Activated T-cell treated with anti-CD3 and anti-CD28 coated beads, Interleukin-2, amount 50 U/mL, for 1 hour (primary cell): ENCODE data around the gene CDH4.

Experiments used
- DNase-seq: peaks from one replicate; pipeline ENCODE4 v3.0.0-alpha.2; 2020

CDH4 gene

DNA sequence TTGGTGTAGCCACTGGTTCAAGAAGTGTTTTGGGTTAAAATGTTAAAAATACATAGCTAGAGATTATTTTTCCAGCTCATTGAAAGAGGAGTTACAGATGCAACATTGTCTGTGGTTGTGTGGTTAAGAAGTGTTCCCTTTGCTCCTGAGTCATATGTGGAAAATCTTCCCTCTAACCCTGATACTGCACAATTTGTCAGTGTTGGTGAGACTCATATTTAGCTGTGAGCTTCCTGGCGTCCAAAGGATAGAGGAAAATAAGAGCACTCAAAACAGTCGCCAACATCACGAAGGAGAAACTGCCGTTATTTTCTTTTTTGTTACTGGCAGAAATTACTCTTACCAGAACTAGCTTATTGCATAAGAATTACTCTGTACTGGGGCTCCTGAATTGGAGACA, 250.4 kb downstream of the CDH4 start:
- no peak for DNase-seq

- DNase-seq: no peak
Measured at GRCh38 chr20:61503106-61503505, 251.0 kb downstream of the CDH4 start.

GRCh38 chr20:61505508-61505907, 253.4 kb downstream of the CDH4 start:
- no peak for DNase-seq

DNA sequence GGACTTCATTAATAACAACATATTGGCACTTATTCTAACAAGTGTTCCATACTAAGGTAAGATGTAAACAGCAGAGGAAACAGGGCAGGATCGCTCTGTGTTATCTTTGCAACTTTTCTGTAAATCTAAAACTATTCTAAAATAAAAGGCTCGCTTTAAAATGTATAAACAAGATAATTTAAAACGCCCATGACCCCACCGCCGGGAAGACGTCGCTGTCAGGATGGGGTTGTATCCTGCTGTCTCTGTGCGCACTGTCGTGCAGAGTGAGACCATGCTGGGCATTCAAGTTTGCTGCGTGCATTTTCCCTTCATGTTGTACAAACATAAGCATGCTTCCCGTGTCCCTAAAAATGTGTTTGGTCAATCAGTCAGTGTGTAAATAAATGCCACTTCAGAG, 255.7 kb downstream of the CDH4 start:
- no peak for DNase-seq

- DNase-seq: no peak
Measured at GRCh38 chr20:61508301-61509096, 256.4 kb downstream of the CDH4 start.

DNA sequence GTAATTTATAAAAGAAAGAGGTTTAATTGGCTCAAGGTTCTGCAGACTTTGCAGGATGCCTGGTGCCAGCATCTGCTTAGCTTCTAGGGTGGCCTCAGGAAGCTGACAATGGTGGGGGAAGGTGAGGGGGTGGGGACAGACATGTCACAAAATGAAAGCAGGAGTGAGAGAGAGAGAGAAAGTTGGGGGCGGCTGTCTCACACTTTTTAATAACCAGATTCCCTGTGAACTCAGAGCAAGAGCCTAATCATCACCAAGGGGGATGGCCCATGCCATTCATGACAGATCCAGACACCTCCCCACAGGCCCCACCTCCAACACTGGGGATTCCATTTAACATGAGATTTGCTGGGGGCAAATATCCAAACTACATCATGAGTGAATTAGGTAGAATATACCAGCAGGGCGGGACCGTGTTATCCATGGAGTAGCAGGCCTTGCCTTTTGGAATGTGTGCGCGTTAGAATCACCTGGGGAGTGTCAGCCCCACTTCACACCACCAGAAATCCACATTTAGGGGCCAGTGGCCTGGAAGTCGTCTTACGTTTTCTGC, 258.8 kb downstream of the CDH4 start:
- no peak for DNase-seq

DNA sequence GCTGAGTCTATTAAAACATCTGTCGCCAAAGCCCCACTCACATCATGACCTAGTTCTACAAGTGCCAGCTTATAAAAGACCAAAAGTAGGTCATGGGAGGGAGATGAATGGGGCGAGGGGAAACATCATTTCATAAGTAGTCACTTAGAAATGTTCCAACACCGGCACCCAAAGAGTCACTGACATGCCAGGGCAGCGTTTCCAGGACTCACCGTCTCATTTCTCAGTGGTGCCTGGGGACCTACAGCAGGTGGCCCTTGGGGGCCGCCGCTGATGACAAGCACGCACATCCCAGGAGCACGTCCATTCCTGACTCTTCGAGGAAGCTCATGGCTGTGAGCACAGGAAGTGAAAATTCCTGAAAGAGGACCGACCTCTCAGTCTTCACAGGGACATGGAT, 260.4 kb downstream of the CDH4 start:
- no peak for DNase-seq

DNA sequence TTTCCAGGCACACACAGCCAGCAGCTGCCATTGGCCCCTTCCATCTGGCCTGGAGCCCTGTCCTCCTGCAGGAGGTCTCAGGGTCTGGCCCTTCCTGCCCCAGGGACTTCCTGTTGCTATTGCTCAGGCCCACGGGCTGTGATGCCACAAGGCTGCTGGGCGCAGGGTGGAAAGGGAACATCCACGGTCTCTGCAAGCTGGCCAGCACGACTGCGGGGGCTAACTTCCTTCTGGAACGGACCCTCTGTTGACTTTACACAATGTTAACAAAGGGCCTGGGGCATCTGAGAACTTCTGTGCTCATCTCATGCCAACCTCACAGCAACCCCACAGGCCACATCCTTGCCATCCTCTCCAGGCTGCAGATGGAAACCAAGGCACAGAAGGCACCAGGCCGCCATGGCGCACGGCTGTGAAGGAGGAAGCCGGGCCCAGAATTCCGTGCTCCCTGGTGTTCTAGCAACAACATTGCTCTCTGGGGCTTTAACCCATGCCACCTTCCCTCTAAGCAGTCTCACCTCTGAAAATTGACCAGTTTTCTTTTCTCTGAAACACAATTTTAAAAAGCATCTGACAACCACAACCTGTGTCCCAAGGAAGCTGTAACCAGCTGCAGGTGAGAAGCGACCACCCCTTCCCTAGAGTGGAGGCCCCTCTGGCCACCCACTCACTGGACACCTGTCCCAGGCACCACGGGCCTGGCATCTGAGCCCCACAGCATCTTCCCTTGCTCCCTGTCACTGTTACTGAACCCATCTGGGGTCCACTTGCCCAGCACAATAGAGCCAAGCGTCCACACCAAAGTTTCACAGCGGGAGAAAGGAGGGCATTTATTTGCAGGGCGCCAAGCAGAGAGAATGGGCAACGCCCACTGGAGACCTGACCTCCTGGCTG, 261.3 kb downstream of the CDH4 start:
- DNase-seq: no peak

DNA sequence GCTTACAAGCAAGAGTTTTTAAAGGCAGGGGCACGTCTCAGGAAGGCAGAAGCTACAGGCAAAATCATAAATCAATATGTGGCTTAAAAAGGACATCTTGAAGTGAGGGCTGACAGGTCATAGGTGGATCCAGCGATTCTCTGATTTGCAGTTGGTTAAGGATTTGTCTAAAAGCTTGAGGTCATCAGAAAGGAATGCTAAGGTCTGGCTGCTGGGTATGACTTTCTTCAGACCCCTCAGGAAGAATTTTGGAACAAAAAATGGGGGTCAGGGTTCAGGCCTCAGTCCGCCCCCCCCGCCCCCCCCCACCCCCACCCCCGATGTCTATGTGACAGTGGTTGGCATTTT, 261.9 kb downstream of the CDH4 start:
- DNase-seq: no peak

DNA sequence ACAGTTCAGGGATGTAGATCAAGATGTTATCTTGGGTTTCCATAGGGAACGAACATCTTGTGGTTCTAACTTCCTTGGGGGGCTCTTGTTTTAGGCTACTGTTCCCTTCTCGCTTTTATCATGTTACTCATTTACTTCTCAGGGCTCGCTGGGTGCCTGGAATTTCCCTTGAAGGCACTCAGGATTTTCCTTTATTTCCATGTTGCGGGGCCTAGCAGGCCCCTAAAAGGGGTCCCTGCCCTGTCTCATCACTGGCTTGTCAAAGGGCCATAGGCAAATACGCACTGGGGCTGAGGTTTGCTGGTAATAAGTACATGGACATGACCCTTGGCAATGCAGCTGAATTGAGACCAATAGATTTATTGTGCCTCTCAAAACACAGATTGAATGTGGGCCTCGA, 262.3 kb downstream of the CDH4 start:
- no peak for DNase-seq

GRCh38 chr20:61514805-61515505, 262.9 kb downstream of the CDH4 start:
- no peak for DNase-seq

DNA sequence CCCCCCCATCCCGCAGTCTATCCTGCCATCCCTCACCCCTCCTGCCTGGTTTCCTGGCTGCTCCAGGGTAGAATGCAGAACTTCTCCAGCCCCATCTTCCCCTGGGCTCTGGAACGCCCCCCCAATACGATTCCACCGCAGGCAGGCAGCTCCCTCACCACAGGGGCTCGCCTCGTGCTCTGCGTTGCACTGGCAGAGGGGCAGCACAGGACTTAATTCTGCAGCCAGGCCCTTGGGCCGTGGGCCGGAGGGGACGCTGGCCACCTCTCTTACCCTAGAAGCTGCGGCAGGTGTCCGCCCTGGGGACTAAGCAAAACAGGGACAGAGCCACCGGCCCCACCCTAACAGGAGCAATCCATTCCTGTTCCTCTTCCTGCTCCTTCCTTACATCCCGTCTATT, 263.9 kb downstream of the CDH4 start:
- DNase-seq: no peak

DNA sequence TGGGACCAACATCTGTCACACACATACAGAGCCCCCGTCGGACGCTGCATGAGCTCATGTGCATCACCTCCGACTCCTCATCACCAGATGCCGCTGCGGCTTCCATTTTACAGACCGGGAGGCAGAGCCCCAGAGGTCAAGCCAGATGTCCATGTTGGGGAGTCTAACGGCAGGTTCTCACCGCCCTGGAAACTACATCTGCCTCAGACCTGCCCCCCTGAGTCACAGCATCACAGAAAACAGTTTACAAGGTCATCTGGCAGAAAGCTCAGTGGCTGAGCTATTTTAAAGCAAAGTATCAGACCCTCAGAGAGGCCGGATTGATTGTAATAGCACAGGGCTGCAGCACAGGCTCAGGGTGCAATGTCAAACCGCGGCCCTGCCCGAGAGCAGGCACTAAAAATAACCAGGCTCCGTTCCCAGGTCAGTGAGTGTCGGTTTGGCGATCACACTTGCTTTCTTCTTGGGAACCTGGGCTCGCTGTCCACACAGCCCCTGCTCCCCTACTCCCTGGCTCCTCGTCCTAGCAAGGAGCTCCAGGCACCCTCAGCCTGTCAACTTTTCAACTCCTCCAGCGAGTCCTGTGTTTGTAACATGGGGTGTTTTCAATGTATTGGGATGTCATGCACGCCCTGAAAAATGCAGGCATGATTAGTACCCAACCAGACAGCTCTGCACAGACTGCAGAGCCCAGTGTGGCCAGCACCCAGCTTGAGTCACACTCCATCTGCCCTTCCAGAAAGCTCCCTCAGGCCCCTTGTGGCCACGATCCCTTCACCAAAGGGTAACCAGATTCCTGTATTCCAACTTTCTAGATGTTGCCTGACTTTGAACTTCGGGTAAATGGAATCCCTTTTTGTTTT, 264.5 kb downstream of the CDH4 start:
- no peak for DNase-seq

- DNase-seq: no peak
Measured at GRCh38 chr20:61517419-61517818, 265.4 kb downstream of the CDH4 start.

DNA sequence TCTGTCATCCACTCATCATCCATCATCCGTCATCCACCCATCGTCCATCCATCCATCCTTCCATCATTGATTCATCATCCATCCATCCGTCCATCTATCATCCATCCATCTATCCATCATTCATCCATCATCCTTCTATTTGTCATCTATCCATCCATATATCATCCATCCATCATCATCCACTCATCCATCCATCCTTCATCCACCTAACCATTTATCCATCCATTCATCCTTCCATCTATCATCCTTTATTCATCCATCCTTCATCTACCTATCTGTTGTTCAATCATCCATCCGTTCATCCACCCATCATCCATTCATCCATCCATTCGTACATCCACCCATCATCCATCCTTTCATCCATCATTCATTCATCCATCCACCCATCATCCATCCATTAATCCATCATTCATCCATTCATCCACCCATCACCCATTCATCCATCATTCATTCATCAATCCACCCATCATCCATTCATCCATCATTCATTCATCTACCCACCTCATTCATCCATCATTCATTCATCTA, 266.4 kb downstream of the CDH4 start:
- no peak for DNase-seq

GRCh38 chr20:61519488-61519887, 267.4 kb downstream of the CDH4 start:
- DNase-seq: no peak

GRCh38 chr20:61520076-61520892, 268.2 kb downstream of the CDH4 start:
- DNase-seq: no peak

DNA sequence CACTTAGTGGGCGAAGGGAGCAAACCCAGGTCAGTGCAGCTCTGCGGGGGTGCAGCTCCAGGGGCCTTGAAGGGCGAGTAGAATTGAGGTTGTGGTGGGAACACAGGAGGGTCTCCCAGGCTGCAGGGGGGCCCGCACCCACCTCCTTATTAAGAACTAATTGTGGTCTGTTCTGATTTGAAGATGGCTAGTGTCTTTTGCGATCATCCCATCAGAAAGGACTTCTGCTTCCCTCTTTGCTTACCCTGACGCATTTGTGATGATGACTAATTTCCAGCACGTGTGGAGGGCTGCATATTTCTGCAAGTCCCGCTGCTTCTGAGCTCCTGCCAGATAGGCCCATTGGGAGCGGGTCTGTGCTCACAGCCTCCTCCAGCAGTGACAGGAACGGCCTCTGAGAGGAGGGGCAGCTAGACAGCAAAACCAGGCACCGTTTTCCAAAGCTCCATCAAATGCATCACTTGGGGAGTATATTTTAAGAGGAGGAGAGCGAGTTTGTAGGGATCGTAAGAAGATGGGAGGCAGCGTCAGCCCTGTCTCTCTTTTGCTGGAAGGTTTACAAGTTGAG, 268.9 kb downstream of the CDH4 start:
- no peak for DNase-seq

DNA sequence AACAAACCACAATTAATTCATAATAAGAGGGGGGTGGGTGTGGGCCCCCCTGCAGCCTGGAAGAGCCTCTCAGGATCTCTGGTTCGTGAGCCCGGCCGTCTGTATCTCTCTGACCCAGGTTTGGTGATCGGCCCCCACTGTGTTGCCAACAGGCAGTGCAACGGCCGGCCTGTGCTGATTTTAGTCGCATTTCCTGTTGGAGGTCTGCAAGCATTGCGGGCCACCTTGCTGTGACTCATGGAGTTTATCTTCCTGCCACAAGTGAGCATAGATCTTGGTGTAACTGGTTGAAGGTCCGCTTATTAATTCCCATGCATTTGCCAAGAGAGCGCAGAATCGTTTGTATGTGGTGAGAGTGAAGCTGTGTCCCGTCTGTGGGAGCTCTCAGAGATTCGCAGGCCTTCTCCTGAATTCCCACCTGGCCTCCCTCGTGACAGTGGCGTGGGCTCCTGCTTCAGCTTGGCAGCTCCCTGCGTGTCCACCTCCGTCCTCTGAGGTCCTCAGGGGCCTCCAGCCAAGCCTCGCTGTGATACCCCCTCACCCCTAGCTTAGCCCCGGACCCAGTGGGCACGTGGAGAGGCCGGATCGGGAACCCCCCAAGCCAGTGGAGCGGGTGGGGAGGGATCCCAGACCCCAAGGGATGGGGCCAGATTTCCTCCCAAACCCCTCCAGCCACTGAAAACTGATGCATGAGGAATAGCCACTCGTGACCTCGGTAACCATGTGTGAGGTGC, 269.8 kb downstream of the CDH4 start:
- no peak for DNase-seq

- no peak for DNase-seq
Measured at GRCh38 chr20:61522498-61523090, 270.5 kb downstream of the CDH4 start.
